ENCODE results near the gene CNOT6.

GRCh38 chr5:180463216-180463900 is 30.8 kb upstream of the CNOT6 start:
- no peak for TF ChIP-seq POLR2AphosphoS5 (IDR thresholded peaks at IDR 0.05; ENCODE audit: low read depth, low read length)
- TF ChIP-seq REST (IDR thresholded peaks at IDR 0.05; ENCODE audit: insufficient read depth in 1 of 2, low read depth in 2 of 2, low read length in 2 of 2): no peak
- no peak for TF ChIP-seq TAF1 (IDR thresholded peaks at IDR 0.05; ENCODE audit: borderline replicate concordance, insufficient read depth, low read length)
